GM19035 (cell line): ENCODE measurements around the gene IP6K3.

ENCODE experiments used
- ATAC-seq: cut with Tn5 transposase; IDR thresholded peaks from one replicate; pipeline ENCODE4 v1.9.1; 2021; ENCODE audit not compliant: unreplicated experiment

Gene IP6K3, protein sequence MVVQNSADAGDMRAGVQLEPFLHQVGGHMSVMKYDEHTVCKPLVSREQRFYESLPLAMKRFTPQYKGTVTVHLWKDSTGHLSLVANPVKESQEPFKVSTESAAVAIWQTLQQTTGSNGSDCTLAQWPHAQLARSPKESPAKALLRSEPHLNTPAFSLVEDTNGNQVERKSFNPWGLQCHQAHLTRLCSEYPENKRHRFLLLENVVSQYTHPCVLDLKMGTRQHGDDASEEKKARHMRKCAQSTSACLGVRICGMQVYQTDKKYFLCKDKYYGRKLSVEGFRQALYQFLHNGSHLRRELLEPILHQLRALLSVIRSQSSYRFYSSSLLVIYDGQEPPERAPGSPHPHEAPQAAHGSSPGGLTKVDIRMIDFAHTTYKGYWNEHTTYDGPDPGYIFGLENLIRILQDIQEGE

GRCh38 chr6:33746651-33747100 is at the start of gene IP6K3:
IP6K3 (minus strand) TSS chr6:33746905; CDS start chr6:33735476, 11,429 bp downstream.
- no peak for ATAC-seq

- ATAC-seq, result no peak
Measured at GRCh38 chr6:33794910-33795623, 48.4 kb upstream of the IP6K3 start.

- no peak for ATAC-seq
Measured at GRCh38 chr6:33792981-33793380, 46.3 kb upstream of the IP6K3 start.

- no peak for ATAC-seq
Measured at GRCh38 chr6:33791620-33792019, 44.9 kb upstream of the IP6K3 start.

- ATAC-seq, result no peak
Measured at GRCh38 chr6:33790910-33791309, 44.2 kb upstream of the IP6K3 start.

- ATAC-seq, result no peak
Measured at GRCh38 chr6:33790379-33790778, 43.7 kb upstream of the IP6K3 start.

DNA sequence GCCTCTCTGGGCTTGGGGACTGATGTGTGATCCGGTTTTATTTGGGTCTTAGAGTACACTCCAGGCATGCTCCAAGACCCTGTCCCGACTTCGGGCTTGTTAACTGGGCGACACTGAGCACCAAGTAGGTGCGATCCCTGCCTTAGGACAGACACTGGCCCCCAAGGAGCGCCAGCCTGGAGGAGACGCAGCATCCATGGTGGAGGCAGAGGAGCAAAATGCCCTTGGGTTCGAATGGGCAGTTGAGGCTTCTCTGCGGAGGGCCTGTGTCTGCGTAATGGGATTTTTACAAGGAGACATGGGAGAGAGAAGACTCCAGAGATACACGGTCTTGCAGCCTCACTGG is 42.8 kb upstream of the IP6K3 start:
- ATAC-seq, result no peak

DNA sequence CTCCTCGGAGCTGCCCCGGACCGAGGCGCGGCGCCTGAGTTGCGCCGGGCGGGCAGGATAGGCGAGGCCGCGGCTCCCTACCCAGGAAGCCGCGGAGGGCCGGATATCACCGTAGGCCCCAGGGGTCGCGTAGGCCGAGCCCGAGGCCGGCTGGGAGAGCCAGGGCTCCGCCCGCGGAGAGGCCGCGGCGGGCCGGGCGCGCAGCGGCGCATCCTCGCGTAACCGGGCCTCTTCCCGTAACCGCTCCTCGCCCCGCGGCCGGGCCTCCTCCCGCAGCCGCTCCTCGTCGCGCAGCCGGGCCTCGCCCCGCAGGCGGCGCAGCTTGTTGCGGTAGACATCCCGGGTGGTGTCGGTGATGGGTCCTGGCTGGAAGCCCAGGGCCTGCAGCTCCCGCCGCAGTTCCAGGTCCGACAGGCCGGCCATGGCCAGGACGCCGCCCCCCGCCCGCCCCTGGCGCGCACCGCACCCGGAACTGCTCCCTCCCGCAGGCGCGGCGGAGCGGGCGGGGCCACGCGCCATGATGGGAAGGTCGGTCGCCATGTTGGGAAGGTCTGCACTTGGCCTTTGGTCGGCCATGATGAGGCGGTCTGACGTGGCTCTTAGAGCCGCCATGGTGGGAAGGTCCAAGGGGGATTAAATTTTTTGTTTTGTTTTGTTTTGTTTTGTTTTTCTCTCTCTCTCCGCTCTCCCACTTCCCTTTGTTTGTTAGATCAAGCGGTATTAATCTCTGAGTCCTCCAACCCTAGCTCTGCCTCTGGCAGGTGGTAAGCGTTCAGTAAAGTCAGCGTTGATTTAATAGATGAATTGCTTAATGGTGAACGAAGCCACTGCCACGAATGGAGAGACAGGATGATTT is 42.2 kb upstream of the IP6K3 start, which contains the start of gene LEMD2:
Gene LEMD2, minus strand, starts transcription at position 437 of the 856 bp plus-strand sequence. Its CDS starts 14 bp downstream, at position 423.
- peak; percentile 84 for ATAC-seq

GRCh38 chr6:33787954-33788693 is 41.4 kb upstream of the IP6K3 start:
- ATAC-seq, result peak; percentile 47

DNA sequence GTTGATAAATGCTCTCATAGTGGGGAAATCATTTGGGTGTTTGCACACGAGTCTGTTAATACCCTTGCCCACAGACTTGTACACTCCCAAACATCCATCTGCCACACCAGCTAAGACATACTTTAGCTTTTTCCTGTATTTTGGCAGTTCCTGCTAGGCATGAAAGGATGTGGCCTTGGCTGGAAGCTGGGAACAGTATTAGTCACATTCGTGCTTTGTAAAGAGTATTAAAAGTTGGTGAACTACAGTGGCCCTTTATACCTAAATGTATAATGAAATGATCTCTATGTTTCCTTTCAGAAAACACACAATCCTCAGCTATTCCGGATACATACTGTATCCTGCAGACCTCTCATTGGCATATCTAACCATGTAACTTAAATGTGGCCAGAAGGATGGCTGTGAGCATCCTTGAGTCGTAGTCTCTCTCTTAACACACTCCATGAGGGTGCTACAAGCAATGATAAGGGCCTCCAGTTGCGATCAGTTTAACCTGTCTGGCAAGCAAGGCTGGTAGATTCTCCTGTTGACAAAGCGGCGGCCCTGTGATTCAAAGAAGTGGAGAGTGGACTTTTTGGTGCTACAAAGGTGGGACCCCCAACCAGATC is 40.7 kb upstream of the IP6K3 start:
- no peak for ATAC-seq

GRCh38 chr6:33786736-33787135 is 40.0 kb upstream of the IP6K3 start:
- ATAC-seq, result no peak

DNA sequence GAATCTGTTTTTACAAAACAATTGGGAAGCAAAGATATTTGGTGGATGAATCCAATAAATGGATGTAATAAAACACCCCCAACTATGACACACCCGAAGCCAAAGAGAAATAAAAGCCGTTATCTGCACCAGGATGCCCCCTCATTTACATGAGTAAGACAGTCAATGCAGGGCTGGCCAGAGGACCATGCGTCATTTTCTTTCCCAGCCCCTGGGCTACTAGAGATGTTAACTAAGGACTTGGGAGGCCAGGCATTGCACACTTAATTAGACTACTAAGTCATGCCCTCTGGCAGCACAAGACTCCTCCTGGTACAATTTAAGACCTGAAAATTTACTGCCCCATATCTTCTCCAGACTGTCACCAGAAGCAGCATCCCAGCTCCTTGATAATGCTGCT is 39.1 kb upstream of the IP6K3 start:
- no peak for ATAC-seq

- no peak for ATAC-seq
Measured at GRCh38 chr6:33784787-33785186, 38.1 kb upstream of the IP6K3 start.

- no peak for ATAC-seq
Measured at GRCh38 chr6:33783781-33784520, 37.2 kb upstream of the IP6K3 start.

DNA sequence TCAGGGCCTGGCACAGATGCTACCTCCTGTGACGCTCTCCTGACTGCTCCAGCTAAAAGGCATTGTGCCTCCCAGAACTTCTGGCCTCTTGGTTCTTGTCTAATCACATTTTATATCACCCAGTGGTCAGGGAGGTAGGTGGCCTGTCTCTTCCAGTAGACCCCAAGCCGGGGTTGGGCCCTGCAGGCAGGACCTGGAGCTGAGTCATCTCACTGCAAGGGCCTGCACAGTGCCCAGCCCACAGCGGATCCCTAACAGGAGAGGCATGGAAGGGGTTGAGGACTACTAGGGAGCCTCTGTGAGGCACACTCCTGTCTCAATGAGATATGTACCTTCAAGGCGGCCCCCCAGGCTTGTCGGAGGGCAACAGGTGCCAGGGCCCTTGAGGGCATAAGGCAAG is 35.9 kb upstream of the IP6K3 start:
- ATAC-seq, result no peak

DNA sequence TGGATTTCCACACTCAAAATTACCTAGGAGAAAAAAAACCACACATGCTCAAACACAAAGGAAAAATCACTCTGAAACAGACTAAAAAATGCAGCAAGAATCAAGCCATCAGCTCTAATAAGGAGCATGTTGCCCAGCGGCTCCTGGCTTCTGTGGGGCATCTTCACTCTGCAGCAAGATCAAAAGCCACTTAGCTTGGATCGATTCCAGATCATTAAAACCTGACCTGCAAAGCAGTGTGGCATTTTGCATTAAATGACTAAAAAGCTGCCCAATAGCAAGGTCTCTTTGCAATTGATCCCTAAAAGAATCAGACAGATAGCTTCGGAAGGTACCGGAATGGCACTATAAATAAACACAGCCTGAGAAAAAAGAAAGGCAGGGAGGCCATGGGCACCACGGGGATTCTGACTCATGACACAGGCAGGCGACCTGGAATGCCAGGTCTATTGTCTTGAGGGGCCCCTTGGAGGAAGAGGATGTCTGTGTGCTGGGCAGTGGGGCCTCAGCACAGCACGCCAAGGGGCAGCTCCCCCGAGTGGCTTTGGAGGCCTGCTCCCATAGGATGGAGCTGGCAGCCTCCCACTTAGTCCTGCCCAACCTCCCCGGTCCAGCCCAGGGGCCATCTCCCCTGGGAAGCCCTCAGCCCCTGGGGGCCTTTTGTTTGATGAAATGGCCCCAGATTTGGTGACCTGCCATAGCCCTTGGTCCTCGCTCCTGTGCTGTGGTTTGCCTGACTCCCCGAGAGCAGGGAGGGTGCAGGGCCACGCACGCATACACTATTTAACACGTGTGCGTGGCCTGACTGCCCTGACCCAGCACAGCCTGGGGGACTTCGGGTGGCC is 34.6 kb upstream of the IP6K3 start:
- ATAC-seq, result no peak

- no peak for ATAC-seq
Measured at GRCh38 chr6:33779895-33780294, 33.2 kb upstream of the IP6K3 start.

DNA sequence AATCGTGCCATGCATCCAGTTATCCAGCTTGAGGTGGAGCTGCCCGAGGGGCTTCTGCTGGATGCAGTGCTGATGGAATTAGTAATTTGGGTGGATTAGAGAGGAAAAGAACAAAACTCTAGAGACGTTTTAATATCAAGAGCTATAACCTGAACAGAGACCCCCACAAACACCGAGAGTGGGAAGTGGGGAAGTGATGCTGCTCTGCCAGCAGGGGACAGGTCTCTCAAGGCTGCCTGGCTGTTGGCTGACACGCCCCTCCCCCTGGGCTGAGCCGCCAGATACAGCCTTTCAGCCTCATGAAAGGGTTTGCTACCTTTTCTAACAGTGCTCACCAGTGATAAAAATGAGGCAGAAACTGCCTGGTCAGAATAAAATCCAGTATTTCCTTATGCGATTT is 32.6 kb upstream of the IP6K3 start:
- ATAC-seq, result no peak
